H9 (cell line): ENCODE data around the gene USP43. TPM values are rescaled to one million over a fixed set of nuclear protein-coding genes. Genes with fewer than 3 reads are reported as not detected.

Source experiments
- DNase-seq: peaks from one replicate; pipeline ENCODE4 v3.0.0-alpha.2; 2017
- H2AFZ ChIP-seq: one replicate; pipeline ENCODE4 v1.6.1; 2013; ENCODE audit warnings: mild to moderate bottlenecking, low read length, control low read depth, moderate library complexity
- H2AK5ac ChIP-seq: 2 replicates; pipeline ENCODE4 v1.6.1; 2013; ENCODE audit warnings: low read length, control low read depth, mixed read lengths; ENCODE audit not compliant: insufficient read length
- H2BK120ac ChIP-seq: one replicate; pipeline ENCODE4 v1.6.1; 2013; ENCODE audit warnings: low read depth, mild to moderate bottlenecking, low read length, control low read depth, inconsistent platforms; ENCODE audit not compliant: poor library complexity, severe bottlenecking
- H2BK12ac ChIP-seq: 2 replicates; pipeline ENCODE4 v1.6.1; 2013; ENCODE audit warnings: low read length, control low read depth, mixed read lengths, low read depth; ENCODE audit not compliant: insufficient read length
- H2BK15ac ChIP-seq: 2 replicates; pipeline ENCODE4 v1.6.1; 2013; ENCODE audit warnings: low read depth, low read length, control low read depth
- H2BK20ac ChIP-seq: one replicate; pipeline ENCODE4 v1.6.1; 2013; ENCODE audit warnings: low read depth, mild to moderate bottlenecking, low read length, control low read depth, inconsistent platforms; ENCODE audit not compliant: poor library complexity, severe bottlenecking
- H2BK5ac ChIP-seq: 2 replicates; pipeline ENCODE4 v1.6.1; 2013; ENCODE audit warnings: low read length, control low read depth, mixed read lengths; ENCODE audit not compliant: insufficient read length
- H3K14ac ChIP-seq: 2 replicates; pipeline ENCODE4 v1.6.1; 2013; ENCODE audit warnings: low read length, control low read depth; ENCODE audit not compliant: insufficient read depth
- H3K18ac ChIP-seq: 2 replicates; pipeline ENCODE4 v1.6.1; 2013; ENCODE audit warnings: low read depth, mild to moderate bottlenecking, mixed read lengths, low read length, control low read depth; ENCODE audit not compliant: insufficient read length
- H3K23ac ChIP-seq: 2 replicates; pipeline ENCODE4 v1.6.1; 2013; ENCODE audit warnings: low read length, control low read depth, mixed read lengths, low read depth; ENCODE audit not compliant: insufficient read length
- H3K23me2 ChIP-seq: 2 replicates; pipeline ENCODE4 v1.6.1; 2013; ENCODE audit warnings: low read depth, mild to moderate bottlenecking, mixed read lengths, low read length, control low read depth; ENCODE audit not compliant: insufficient read length, poor library complexity, severe bottlenecking
- H3K27ac ChIP-seq: 2 replicates; pipeline ENCODE4 v1.5.1; 2013; ENCODE audit warnings: low read length, control low read depth, mixed read lengths, low read depth; ENCODE audit not compliant: insufficient read length
- H3K27me3 ChIP-seq: 2 replicates; pipeline ENCODE4 v1.6.1; 2013; ENCODE audit warnings: low read length, control low read depth, inconsistent platforms; ENCODE audit not compliant: insufficient read depth
- H3K4ac ChIP-seq: 2 replicates; pipeline ENCODE4 v1.6.1; 2013; ENCODE audit warnings: low read depth, mild to moderate bottlenecking, control low read depth, inconsistent platforms, low read length, moderate library complexity
- H3K4me1 ChIP-seq: 2 replicates; pipeline ENCODE4 v1.6.1; 2013; ENCODE audit warnings: low read length, control low read depth, inconsistent platforms; ENCODE audit not compliant: insufficient read depth
- H3K4me2 ChIP-seq: 2 replicates; pipeline ENCODE4 v1.6.1; 2013; ENCODE audit warnings: low read length, control low read depth, mixed read lengths; ENCODE audit not compliant: insufficient read length, insufficient read depth
- H3K56ac ChIP-seq: 2 replicates; pipeline ENCODE4 v1.6.1; 2013; ENCODE audit warnings: low read depth, mild to moderate bottlenecking, mixed read lengths, low read length, control low read depth; ENCODE audit not compliant: insufficient read length
- H3K79me1 ChIP-seq: 2 replicates; pipeline ENCODE4 v1.6.1; 2013; ENCODE audit warnings: low read depth, mild to moderate bottlenecking, moderate library complexity, low read length, control low read depth, inconsistent platforms; ENCODE audit not compliant: insufficient read depth, poor library complexity, severe bottlenecking
- H3K79me2 ChIP-seq: 2 replicates; pipeline ENCODE4 v1.6.1; 2013; ENCODE audit warnings: low read length, control low read depth, inconsistent platforms; ENCODE audit not compliant: insufficient read depth
- H3K9ac ChIP-seq: 2 replicates; pipeline ENCODE4 v1.6.1; 2013; ENCODE audit warnings: low read length, control low read depth, mixed read lengths; ENCODE audit not compliant: insufficient read length; ENCODE audit errors: extremely low read depth
- H3K9me3 ChIP-seq: one replicate; pipeline ENCODE4 v1.6.1; 2013; ENCODE audit warnings: low read depth, low read length, inconsistent platforms; ENCODE audit not compliant: control insufficient read depth
- H3T11ph ChIP-seq: one replicate; pipeline ENCODE4 v1.6.1; 2013; ENCODE audit warnings: mild to moderate bottlenecking, low read length, control low read depth, inconsistent platforms
- H4K20me1 ChIP-seq: one replicate; pipeline ENCODE4 v1.6.1; 2013; ENCODE audit not compliant: control insufficient read depth, insufficient read length, insufficient read depth
- H4K5ac ChIP-seq: 2 replicates; pipeline ENCODE4 v1.6.1; 2013; ENCODE audit warnings: low read depth, mild to moderate bottlenecking, mixed read lengths, low read length, control low read depth; ENCODE audit not compliant: insufficient read length
- H4K8ac ChIP-seq: replicated peaks from 2 replicates; pipeline ENCODE4 v1.6.1; 2013; ENCODE audit warnings: low read length, control low read depth, mixed read lengths, low read depth; ENCODE audit not compliant: insufficient read length
- H4K91ac ChIP-seq: 2 replicates; pipeline ENCODE4 v1.6.1; 2013; ENCODE audit warnings: low read depth, mild to moderate bottlenecking, moderate library complexity, mixed read lengths, low read length, control low read depth; ENCODE audit not compliant: insufficient read length
- H3K27ac Mint-ChIP-seq, 3 experiments: 2 replicates in 2 of 3; 3 replicates in 1 of 3; pipeline ENCODE4 v1.8.0; 2020 to 2021; ENCODE audit warnings: mixed read lengths in 3 of 3, mild to moderate bottlenecking in 1 of 3, moderate library complexity in 1 of 3
- H3K27me3 Mint-ChIP-seq: 2 replicates; pipeline ENCODE4 v1.8.0; 2021; ENCODE audit warnings: low read depth, mild to moderate bottlenecking, moderate library complexity, mixed read lengths
- H3K36me3 Mint-ChIP-seq, 3 experiments: 2 replicates in 2 of 3; 3 replicates in 1 of 3; pipeline ENCODE4 v1.8.0; 2020 to 2021; ENCODE audit warnings: low read depth in 3 of 3, mixed read lengths in 3 of 3; ENCODE audit not compliant: insufficient read depth in 1 of 3
- H3K4me1 Mint-ChIP-seq, 2 experiments: 2 replicates each; pipeline ENCODE4 v1.8.0; 2020; ENCODE audit warnings: mixed read lengths in 2 of 2
- H3K4me3 Mint-ChIP-seq, 2 experiments: 2 replicates in 1 of 2; 3 replicates in 1 of 2; pipeline ENCODE4 v1.8.0; 2020 to 2021; ENCODE audit warnings: mild to moderate bottlenecking in 2 of 2, mixed read lengths in 2 of 2, moderate library complexity in 1 of 2
- H3K9me3 Mint-ChIP-seq, 2 experiments: 2 replicates in 1 of 2; 3 replicates in 1 of 2; pipeline ENCODE4 v1.8.0; 2020; ENCODE audit warnings: mild to moderate bottlenecking in 2 of 2, mixed read lengths in 2 of 2, moderate library complexity in 1 of 2
- CTCF ChIP-seq: fragments of 200-600 bp; sonication (generic); conservative IDR thresholded peaks from 3 replicates; pipeline ENCODE4 v1.8.0; 2021; ENCODE audit warnings: antibody characterized with exemption, mild to moderate bottlenecking
- WGBS: extraction: QIAGEN DNeasy Blood & Tissue Kit; methylation state at CpG from one replicate; pipeline ENCODE4 v1.1.7; 2013; ENCODE audit warnings: missing lambda C conversion rate, low lambda C conversion rate, mixed read lengths; ENCODE audit not compliant: insufficient read length; ENCODE audit errors: extremely low coverage; 5-methylcytosine and 5-hydroxymethylcytosine counted together
- total RNA-seq: library from RNA; stranded (reverse); gene quantifications from 2 replicates; pipeline ENCODE4 v1.2.1, GENCODE V29; 2021

USP43 gene
- total RNA-seq, 1 experiment from 2014 or later = 5.2 TPM

GRCh38 chr17:9702482-9702881 is 57.2 kb downstream of the USP43 start:
- Histone ChIP-seq H3K18ac (no peak overlapping the region), H3K79me1 (no peaks in the 10 kb centered on the region), H2BK15ac (no peak overlapping the region), H2BK120ac (no peak overlapping the region), H3K4ac (no peak overlapping the region), H4K5ac (no peak overlapping the region), H3T11ph (no peak overlapping the region), H4K91ac (no peak overlapping the region), H3K9ac (no peak overlapping the region), H3K9me3 (no peaks in the 10 kb centered on the region), H4K20me1 (no peaks in the 10 kb centered on the region), H3K79me2 (no peaks in the 10 kb centered on the region), H3K27ac (no peak overlapping the region), H2AK5ac (no peak overlapping the region), H3K23ac (no peak overlapping the region), H3K14ac (no peak overlapping the region), H2AFZ (no peak overlapping the region), H3K23me2 (no peaks in the 10 kb centered on the region), H2BK5ac (no peak overlapping the region), H4K8ac (no peak overlapping the region), H3K4me2 (no peak overlapping the region), H2BK20ac (no peak overlapping the region), H3K27me3 (no peaks in the 10 kb centered on the region), H3K56ac (no peak overlapping the region), H3K4me1 (no peaks in the 10 kb centered on the region), H2BK12ac (no peak overlapping the region)
- no CpG with 5 or more reads among the region's 9 CpGs for WGBS
- DNase-seq = no peak
- H3K4me1 Mint-ChIP-seq = no peaks in the 10 kb centered on the region
- no peak overlapping the region for H3K27ac Mint-ChIP-seq
- no peaks in the 10 kb centered on the region; a peak in 1 of 5 replicates for H3K9me3 Mint-ChIP-seq
- no peak overlapping the region for H3K4me3 Mint-ChIP-seq
- no peaks in the 10 kb centered on the region for H3K27me3 Mint-ChIP-seq
- no peak for TF ChIP-seq CTCF
- peaks cover 4 to 11% (median 7%) of the 10 kb centered on the region in 3 experiments; a peak in 5 of 7 replicates for H3K36me3 Mint-ChIP-seq
